ENCODE data around the gene MBOAT7.
"Not testable (repeated sequence)": the region's sequence is repeated elsewhere in the genome, so short reads cannot be mapped to it uniquely, and the experiment has no call there.

MBOAT7 gene

GRCh38 chr19:54204767-54205468 lies 15.5 kb upstream of the MBOAT7 start:
- FAIRE-seq, result no peak
- TF ChIP-seq CTCF (IDR thresholded peaks at IDR 0.05; ENCODE audit: insufficient read depth, missing control alignments), result no peak
- no peak for DNase-seq (ENCODE audit: insufficient read length, low spot score)

- TF ChIP-seq CTCF (IDR thresholded peaks at IDR 0.05; ENCODE audit: insufficient read depth, missing control alignments), result no peak
- DNase-seq (ENCODE audit: insufficient read length, low spot score) (no peak), FAIRE-seq (no peak)
Measured at GRCh38 chr19:54203151-54203611, 13.8 kb upstream of the MBOAT7 start.

GRCh38 chr19:54201980-54202379 lies 12.6 kb upstream of the MBOAT7 start:
- no peak for FAIRE-seq
- no peak for DNase-seq (ENCODE audit: insufficient read length, low spot score)
- no peak for TF ChIP-seq CTCF (IDR thresholded peaks at IDR 0.05; ENCODE audit: insufficient read depth, missing control alignments)

- no peak for DNase-seq (ENCODE audit: insufficient read length, low spot score)
- no peak for TF ChIP-seq CTCF (IDR thresholded peaks at IDR 0.05; ENCODE audit: insufficient read depth, missing control alignments)
- FAIRE-seq, result no peak
Measured at GRCh38 chr19:54201172-54201701, 11.9 kb upstream of the MBOAT7 start.

GRCh38 chr19:54199401-54199800 lies 10.0 kb upstream of the MBOAT7 start:
- TF ChIP-seq CTCF (IDR thresholded peaks at IDR 0.05; ENCODE audit: insufficient read depth, missing control alignments), result no peak
- DNase-seq (ENCODE audit: insufficient read length, low spot score) (no peak), FAIRE-seq (no peak)

- no peak for FAIRE-seq
- no peak for DNase-seq (ENCODE audit: insufficient read length, low spot score)
- TF ChIP-seq CTCF (IDR thresholded peaks at IDR 0.05; ENCODE audit: insufficient read depth, missing control alignments), result no peak
Measured at GRCh38 chr19:54197121-54197520, 7.7 kb upstream of the MBOAT7 start.

- FAIRE-seq (no peak), DNase-seq (ENCODE audit: insufficient read length, low spot score) (no peak)
- TF ChIP-seq CTCF (IDR thresholded peaks at IDR 0.05; ENCODE audit: insufficient read depth, missing control alignments), result no peak
Measured at GRCh38 chr19:54196536-54196935, 7.2 kb upstream of the MBOAT7 start.

GRCh38 chr19:54194463-54194862 lies 5.1 kb upstream of the MBOAT7 start:
- FAIRE-seq; DNase-seq (ENCODE audit: insufficient read length, low spot score): not testable (repeated sequence)

All from D721Med (cell line).